D721Med (cell line): ENCODE results near the gene TRIM9.
A peak's percentile ranks its signal among the peaks of the same experiment; 100 is the strongest.

ENCODE experiments used
- DNase-seq: peaks from one replicate; pipeline ENCODE4 v3.0.0; 2011; ENCODE audit warnings: low spot score; ENCODE audit not compliant: insufficient read length
- FAIRE-seq: peaks from 2 replicates; lab custom pipeline; 2011; peaks lifted over from hg19 to GRCh38; lab: Jason Lieb, UNC
- CTCF ChIP-seq: IDR thresholded peaks from 2 replicates; pipeline ENCODE4 v1.5.1; 2012; ENCODE audit warnings: mild to moderate bottlenecking, control low read depth; ENCODE audit not compliant: insufficient read depth; ENCODE audit errors: missing control alignments

TRIM9 gene

GRCh38 chr14:51008446-51008845, 86.5 kb downstream of the TRIM9 start:
- FAIRE-seq (no peak), DNase-seq (no peak)
- no peak for TF ChIP-seq CTCF

- no peak for TF ChIP-seq CTCF
- DNase-seq (no peak), FAIRE-seq (no peak)
Measured at GRCh38 chr14:51006781-51007211, 88.1 kb downstream of the TRIM9 start.

GRCh38 chr14:51006324-51006723, 88.6 kb downstream of the TRIM9 start:
- no peak for TF ChIP-seq CTCF
- no peak for FAIRE-seq
- no peak for DNase-seq

GRCh38 chr14:51004801-51005526, 89.9 kb downstream of the TRIM9 start:
- no peak for DNase-seq
- no peak for TF ChIP-seq CTCF
- FAIRE-seq = peak; percentile 6

GRCh38 chr14:51004352-51004800, 90.5 kb downstream of the TRIM9 start:
- TF ChIP-seq CTCF = no peak
- DNase-seq = no peak
- no peak for FAIRE-seq

- FAIRE-seq = no peak
- DNase-seq = no peak
- no peak for TF ChIP-seq CTCF
Measured at GRCh38 chr14:51002406-51002999, 92.4 kb downstream of the TRIM9 start.

- DNase-seq (no peak), FAIRE-seq (no peak)
- TF ChIP-seq CTCF = no peak
Measured at GRCh38 chr14:51000566-51000965, 94.3 kb downstream of the TRIM9 start.
